Tibial artery (tissue), 4 donors: Measurements from ENCODE around the gene RFK.

Source experiments
- DNase-seq, 2 donors: peaks; one replicate each; pipeline ENCODE4 v3.0.0-alpha.2; 2019
- H3K27ac ChIP-seq, 2 donors: fragments of 200-600 bp; sonication (generic) in 1 of 2; 1 replicate in 1 of 2; 2 replicates in 1 of 2; pipeline ENCODE4 v1.5.1; 2018 to 2019; ENCODE audit warnings: mild to moderate bottlenecking in 1 of 2
- H3K27me3 ChIP-seq, 2 donors: fragments of 200-600 bp; sonication (generic) in 1 of 2; one replicate each; pipeline versions ENCODE4 v1.5.1 to v1.6.0; 2016 to 2019
- H3K36me3 ChIP-seq, 3 donors: fragments of 200-600 bp; sonication (generic) in 2 of 3; one replicate each; pipeline ENCODE4 v1.5.1; 2016 to 2019; ENCODE audit warnings: mild to moderate bottlenecking in 2 of 3
- H3K4me1 ChIP-seq, 4 donors: fragments of 200-600 bp; sonication (generic) in 2 of 4; 1 replicate in 3 of 4; 2 replicates in 1 of 4; pipeline ENCODE4 v1.5.1; 2016 to 2019
- H3K4me3 ChIP-seq, 2 donors: fragments of 200-600 bp; sonication (generic) in 1 of 2; 1 replicate in 1 of 2; 2 replicates in 1 of 2; pipeline ENCODE4 v1.5.1; 2018 to 2019; ENCODE audit warnings: mild to moderate bottlenecking in 2 of 2
- H3K9me3 ChIP-seq, 3 donors: fragments of 200-600 bp; sonication (generic) in 1 of 3; one replicate each; pipeline ENCODE4 v1.5.1; 2016 to 2019
- intact Hi-C: fragments of 100-400 bp; cut with DNase I; formaldehyde crosslinking; loops from one replicate; pipeline ENCODE4 v1.15.0; 2023; ENCODE audit warnings: low total_unique reads
- TF ChIP-seq, protein P1 (sequence below), 2 experiments: fragments of 200-600 bp in 1 of 2; fragments of 450-650 bp in 1 of 2; IDR thresholded peaks; one replicate each; pipeline ENCODE4 v1.5.1; 2017 to 2019; ENCODE audit warnings: antibody characterized with exemption in 2 of 2, mild to moderate bottlenecking in 1 of 2, moderate library complexity in 1 of 2

RFK gene

DNA sequence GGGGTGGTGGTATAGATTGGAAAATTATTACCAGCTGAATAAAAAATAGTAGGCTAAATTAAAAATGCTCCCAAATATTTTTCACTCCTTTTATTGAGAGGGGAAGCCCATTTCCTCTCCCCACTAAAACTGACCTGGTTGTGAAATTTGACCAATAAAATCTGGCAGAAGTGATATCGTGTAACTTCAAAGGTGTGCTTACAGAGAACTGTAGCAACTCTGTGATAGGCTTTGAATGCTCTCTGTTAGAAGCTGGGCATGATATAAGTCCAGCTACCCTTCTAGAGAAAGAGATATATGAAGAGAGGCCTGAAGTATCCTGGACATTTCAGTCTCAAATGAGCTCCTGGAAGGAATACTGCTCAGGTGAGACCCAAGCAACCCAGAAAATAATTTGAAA lies 10.2 kb upstream of the RFK start:
- intact Hi-C loops, result no loop called here
- DNase-seq, result no peak

DNA sequence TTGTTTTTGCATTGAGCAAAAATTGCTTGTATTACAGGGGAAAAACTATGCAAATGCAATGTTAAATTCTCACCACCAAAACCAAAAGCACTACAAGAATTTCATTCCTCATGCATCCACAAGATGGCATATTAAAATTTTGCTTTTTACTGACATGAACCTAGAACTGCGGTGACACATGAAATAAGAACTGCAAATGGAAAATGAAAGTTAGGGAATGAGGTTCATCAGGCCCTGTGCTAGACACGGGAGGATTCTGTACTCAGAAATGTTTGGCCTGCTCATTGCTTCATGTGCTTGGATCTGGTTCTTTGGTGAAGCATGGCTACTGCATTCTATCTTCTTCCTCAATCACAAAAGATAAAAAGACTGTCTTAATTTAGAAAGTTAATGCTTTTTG lies 9.1 kb upstream of the RFK start:
- H3K27me3 ChIP-seq, result no peaks in the 10 kb centered on the region
- no peaks in the 10 kb centered on the region for H3K9me3 ChIP-seq
- TF ChIP-seq, protein P1, sequence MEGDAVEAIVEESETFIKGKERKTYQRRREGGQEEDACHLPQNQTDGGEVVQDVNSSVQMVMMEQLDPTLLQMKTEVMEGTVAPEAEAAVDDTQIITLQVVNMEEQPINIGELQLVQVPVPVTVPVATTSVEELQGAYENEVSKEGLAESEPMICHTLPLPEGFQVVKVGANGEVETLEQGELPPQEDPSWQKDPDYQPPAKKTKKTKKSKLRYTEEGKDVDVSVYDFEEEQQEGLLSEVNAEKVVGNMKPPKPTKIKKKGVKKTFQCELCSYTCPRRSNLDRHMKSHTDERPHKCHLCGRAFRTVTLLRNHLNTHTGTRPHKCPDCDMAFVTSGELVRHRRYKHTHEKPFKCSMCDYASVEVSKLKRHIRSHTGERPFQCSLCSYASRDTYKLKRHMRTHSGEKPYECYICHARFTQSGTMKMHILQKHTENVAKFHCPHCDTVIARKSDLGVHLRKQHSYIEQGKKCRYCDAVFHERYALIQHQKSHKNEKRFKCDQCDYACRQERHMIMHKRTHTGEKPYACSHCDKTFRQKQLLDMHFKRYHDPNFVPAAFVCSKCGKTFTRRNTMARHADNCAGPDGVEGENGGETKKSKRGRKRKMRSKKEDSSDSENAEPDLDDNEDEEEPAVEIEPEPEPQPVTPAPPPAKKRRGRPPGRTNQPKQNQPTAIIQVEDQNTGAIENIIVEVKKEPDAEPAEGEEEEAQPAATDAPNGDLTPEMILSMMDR (IDR thresholded peaks at IDR 0.05), result peak; percentile 54 to 70
- intact Hi-C loops, result no loop called here
- H3K4me3 ChIP-seq, result no peak overlapping the region
- H3K27ac ChIP-seq, result peak overlapping the region; percentile 1 to 44
- no peaks in the 10 kb centered on the region for H3K36me3 ChIP-seq
- peaks cover 0 to 9% (median 0%) of the 10 kb centered on the region in 4 donors for H3K4me1 ChIP-seq
- DNase-seq, result no peak

More for the DNA sequence above, 10.2 kb upstream of the RFK start:
- Histone ChIP-seq H3K27ac (no peak overlapping the region), H3K4me3 (no peak overlapping the region), H3K36me3 (no peaks in the 10 kb centered on the region), H3K9me3 (no peaks in the 10 kb centered on the region), H3K27me3 (no peaks in the 10 kb centered on the region), H3K4me1 (peaks cover 0 to 9% (median 0%) of the 10 kb centered on the region in 4 donors)
- TF ChIP-seq, protein P1 (IDR thresholded peaks at IDR 0.05), result no peak

DNA sequence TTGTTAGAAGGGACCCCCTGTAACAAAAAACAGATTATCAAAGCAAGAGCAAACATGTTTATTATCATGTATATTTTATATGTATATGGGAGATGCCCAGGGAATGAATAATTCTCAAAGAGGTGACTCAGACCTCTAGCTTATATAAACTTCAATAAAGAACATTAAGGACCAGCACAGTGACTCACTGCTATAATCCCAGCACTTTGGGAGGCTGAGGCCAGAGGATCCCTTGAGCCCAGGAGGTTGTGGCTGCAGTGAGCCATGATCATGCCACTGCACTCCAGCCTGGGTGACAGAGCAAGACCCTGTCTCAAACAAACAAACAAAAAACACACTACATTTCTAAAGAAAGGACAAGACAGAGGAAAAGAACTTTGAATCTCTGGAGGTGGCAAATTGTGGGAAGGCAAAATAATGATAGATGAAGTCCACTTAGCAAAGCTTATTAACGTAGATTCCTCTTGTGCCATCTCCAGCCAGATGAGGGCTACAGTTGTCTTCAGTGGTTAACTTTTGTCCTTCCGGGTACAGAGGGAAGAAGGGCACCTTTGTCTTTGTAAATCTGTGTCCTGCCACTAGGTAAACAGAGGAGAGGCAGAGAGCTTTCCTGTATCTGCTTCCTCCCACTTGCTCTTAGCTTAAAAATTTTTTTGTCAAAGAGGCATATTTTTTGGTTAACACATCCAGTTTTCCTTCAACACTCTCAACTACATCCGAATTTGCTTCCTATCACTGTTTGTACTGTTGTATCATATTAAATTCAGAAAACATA lies 7.5 kb upstream of the RFK start:
- H3K4me3 ChIP-seq, result no peak overlapping the region
- intact Hi-C loops, result no loop called here
- no peaks in the 10 kb centered on the region for H3K9me3 ChIP-seq
- TF ChIP-seq, protein P1 (IDR thresholded peaks at IDR 0.05), result no peak
- no peaks in the 10 kb centered on the region for H3K27me3 ChIP-seq
- H3K36me3 ChIP-seq, result no peaks in the 10 kb centered on the region
- DNase-seq, result no peak
- H3K4me1 ChIP-seq, result peaks cover 0 to 9% (median 0%) of the 10 kb centered on the region in 4 donors
- no peak overlapping the region for H3K27ac ChIP-seq

DNA sequence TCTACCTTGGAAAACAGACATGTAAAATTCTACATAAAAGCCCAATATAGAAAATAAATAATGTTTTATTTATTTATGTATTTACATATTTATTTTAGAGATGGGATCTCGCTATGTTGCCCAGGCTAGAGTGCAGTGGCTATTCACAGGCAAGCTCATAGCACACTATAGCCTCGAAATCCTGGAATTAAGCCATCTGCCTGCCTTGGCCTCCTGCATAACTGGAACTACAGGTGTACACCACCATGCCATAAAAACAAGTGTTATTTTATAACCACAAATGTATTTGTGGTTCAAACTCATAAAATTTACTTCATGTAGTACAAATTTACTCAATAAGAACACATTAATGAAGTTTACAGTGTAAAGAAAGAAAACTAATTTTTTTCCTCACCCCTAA lies 7.0 kb upstream of the RFK start:
- TF ChIP-seq, protein P1 (IDR thresholded peaks at IDR 0.05), result no peak
- H3K27me3 ChIP-seq, result no peaks in the 10 kb centered on the region
- no peaks in the 10 kb centered on the region for H3K36me3 ChIP-seq
- no peak overlapping the region for H3K27ac ChIP-seq
- H3K4me3 ChIP-seq, result no peak overlapping the region
- no peaks in the 10 kb centered on the region for H3K9me3 ChIP-seq
- H3K4me1 ChIP-seq, result peaks cover 0 to 9% (median 0%) of the 10 kb centered on the region in 4 donors
- intact Hi-C loops, result no loop called here
- DNase-seq, result no peak

DNA sequence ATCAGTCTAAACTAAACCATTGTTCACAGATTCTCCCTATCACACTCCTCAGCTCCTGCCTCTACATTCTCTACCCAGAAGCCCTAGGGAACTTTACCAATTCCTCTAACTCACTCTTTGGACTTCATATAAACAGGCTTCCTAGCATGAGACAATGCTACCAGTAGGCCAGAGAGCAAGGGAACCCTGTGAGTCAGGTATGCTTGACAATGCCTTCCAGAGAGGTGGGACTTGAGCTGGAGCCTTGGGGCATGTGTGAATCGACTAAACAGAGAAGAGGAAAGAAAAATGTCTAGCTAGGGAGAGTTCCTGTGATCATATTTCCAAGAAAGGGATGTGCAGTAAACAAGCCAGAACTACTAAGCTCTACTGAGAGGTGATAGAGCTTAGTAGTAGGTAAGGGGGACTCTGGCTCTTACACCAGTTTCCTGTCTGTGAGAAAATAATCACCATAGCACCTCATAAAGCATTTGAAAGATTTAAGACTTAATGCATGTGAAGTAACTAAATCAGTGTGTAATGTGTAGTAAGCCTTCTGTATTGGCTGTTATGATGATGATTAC lies 6.4 kb upstream of the RFK start:
- Histone ChIP-seq H3K9me3 (no peaks in the 10 kb centered on the region), H3K27me3 (no peaks in the 10 kb centered on the region), H3K4me3 (no peak overlapping the region), H3K4me1 (peaks cover 0 to 10% (median 0%) of the 10 kb centered on the region in 4 donors), H3K36me3 (no peaks in the 10 kb centered on the region), H3K27ac (no peak overlapping the region)
- intact Hi-C loops, result no loop called here
- TF ChIP-seq, protein P1 (IDR thresholded peaks at IDR 0.05), result no peak
- DNase-seq, result no peak
